Raji (cell line): ENCODE results near the gene MDM4.

ENCODE experiments used
- POLR2A ChIP-seq: IDR thresholded peaks from 2 replicates; pipeline ENCODE4 v1.6.1; 2011; ENCODE audit warnings: low read depth, low read length, control low read depth; ENCODE audit not compliant: insufficient read depth

Gene MDM4

DNA sequence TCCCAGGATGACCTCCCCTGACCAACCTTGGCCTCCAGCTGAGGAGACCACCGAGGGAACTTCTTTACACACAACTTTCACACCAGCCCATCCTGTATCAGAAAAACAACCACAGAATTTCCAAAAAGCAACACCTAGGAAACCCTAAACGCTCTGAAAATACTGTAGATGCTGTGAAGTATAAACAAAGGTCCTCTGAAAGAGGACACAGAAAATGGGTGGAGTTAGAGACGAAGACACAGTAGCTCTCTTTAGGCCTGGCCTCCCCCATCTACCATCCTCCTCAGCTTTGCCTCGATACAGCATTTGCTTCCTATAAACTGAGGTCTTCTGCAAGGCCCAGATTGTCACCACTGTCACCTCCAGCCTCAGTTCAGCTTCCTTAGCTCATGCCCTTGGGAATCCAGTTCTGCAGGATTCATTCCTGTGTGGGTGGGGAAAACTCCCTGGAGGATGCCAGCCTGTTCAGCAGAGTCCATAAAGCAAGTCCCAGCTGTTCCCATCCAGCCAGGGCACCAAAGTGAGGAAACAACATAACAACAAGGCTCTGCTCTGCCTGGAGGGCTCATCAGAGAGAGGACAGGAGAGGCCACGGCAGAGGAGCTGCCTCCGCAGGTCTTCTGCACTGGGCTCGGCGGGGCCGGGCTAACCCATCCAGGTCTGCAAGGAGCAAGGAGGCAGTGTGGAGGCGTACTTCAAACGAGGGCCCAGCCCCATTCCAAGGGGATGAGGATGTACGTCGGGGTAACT, 36.6 kb upstream of the MDM4 start:
- TF ChIP-seq POLR2A = no peak

DNA sequence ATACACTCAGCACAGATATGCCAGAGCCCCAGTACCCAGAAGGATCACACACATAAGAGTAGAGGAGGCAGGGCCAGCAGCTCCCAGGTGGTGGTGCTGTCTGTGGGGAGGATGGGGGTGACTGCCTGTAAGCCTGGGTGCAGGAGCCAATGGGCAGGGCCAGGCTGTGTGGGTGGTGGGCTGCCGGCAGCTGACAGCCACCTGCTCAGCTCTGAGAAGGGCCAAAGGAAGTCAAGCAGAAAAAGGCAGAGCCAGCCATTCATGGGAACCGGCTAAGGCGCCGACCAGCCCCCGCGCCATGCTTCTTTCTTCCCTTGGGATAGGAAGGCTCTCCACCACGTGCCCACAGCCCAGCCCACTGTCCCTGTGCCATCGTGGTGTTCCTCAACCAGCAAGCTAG, 35.7 kb upstream of the MDM4 start:
- TF ChIP-seq POLR2A = peak; percentile 18; the same call in 1 of the 2 replicates

DNA sequence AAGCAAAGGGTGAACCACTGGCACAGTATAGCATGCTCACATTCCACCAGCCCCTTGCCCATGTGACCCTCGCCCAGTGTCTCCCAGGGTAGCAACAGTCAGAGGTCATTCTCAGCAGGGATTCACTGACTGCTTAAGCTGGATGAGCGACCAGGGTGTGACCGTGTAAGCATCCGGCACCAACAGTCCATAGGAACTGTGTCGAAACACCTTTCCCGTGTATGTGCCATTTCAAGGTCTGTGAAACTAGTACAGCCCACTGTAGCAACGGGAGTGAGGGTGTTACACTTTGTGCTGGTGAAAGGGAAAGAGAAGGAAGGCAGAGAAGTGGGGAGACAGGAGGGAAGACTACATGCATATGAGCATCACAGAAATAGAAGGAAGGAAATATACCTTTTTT, 32.4 kb upstream of the MDM4 start:
- no peak for TF ChIP-seq POLR2A

DNA sequence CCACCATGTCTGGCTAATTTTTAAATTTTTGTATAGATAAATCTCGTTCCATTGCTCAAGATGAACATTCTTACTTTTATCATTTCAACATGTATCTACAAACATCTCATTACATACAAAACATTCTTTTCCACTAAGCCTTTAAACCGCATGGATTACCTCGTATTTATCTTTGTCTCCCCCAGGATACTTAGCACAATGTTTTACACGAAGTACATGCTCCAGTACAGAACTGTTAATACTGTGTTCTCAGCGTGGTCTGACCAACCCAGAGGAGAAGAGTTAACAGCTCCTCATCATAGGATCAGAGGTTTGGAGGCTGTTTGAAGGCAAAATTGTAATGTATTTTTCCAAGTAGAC, 29.0 kb upstream of the MDM4 start:
- TF ChIP-seq POLR2A = no peak

DNA sequence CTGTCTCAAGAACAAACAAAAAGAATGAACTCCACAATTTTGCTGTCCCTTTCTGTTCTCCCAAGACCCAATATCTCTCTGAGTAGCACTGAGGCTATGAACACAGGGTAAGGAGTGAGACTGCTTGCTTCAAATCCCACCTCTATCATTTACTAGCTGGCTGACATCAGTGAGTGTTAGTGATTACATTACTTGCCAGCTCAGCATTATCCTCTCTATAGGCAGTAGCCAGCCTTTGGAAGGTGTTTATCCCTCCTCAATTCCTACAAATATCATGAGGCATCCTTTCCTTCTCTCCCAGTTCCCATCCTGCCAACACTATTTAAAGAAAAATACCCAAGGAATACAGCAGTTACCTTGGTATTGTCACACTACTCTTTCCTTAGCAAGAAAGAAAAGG, 24.6 kb upstream of the MDM4 start:
- no peak for TF ChIP-seq POLR2A

DNA sequence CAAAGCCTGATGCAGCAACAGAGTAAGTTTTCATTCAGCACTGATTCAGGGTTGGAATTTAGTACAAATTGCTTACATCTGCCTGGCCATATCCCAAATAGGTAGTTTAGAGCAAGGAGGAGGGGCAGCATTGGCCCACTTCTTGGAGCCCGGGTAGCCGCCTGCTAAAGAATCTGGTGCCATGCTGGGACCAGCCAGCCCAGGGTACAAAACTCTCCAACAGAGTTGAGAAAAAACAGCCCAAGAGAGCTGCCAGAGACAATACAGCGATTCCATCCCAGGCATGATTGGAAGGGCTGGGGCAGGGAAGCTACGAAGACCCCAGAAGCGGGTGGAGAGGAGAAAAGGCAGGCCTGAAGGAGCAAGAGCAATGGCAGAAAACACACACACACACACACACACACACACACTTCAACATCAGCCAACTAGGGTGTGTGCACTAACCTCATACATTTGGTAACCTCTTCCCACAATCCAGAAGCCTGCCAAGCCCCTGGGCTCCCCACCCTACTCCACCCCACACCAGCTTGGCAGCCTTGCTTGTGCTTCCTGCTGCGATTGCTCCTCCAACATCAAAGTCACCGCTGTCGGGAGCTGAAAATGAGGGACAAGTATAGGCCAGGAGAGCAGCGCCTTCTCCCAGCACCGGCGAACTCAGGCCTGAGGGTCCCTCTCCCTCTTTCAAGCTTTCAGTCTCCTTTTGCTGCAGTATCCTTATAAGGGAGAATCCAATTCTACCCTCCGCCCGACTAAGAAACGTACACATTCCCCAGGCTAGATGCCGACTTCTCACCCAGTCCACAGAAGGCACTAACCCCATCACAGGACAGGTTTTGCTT, 22.8 kb upstream of the MDM4 start:
- no peak for TF ChIP-seq POLR2A

DNA sequence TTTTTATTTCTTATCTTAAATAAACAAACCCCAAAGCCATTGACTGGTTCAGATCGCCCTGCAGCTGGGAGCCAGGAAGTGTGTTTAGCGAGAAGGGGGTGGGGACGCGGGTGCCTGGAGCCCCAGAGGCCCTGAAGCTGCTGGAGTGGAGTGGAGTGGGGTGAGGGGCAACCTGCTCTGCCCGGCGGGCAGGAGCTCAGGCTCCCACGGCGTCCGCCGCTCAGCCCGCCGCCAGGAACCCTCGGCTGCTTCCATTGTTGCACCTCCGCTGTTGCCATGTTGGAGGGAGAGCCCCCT, 22.3 kb upstream of the MDM4 start:
- TF ChIP-seq POLR2A = no peak

DNA sequence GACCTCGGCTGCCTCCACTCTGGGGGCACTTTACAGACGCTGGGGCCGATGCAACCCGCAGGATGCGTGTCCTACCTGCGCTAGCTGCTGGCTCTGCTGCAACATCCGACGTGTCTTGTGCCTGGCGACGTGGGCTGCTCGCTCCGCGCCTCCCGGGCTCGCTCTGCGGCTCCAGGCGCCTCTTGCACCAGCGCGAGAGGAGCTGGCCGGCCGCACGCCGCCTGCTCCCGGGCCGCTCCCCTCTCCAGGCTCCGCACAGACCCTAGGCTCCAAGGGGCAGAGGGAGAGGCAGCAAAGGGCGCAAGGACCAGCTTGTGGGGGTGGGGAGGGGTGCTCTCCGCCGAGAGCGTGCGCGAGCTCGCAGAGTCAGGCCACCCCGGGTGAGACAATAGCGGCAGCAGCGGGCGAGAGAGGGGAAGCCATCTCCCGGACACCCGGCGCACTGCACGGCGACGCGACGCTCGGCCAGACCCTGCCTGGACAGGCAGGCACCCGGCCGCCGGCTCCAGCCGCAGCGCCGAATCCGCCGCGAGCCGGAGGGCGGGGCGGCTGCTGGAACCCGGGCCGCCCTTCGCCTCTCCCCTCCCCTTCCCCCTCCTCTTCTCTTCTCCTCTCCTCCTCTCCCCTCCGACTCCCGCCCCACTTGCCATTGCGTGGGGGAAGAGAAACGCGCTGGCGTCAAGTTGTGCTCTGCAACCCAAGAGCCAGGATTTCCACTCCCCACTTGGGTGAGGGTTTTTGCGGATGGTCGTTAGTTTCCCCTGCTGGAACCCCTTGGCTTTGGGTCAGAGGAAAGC, 21.7 kb upstream of the MDM4 start, which contains the start of gene PIK3C2B:
TSS of gene PIK3C2B (minus strand) at position 525 of the 797 bp plus-strand sequence. CDS start 25,003 bp downstream, outside the sequence.
- peak; percentile 86 for TF ChIP-seq POLR2A

DNA sequence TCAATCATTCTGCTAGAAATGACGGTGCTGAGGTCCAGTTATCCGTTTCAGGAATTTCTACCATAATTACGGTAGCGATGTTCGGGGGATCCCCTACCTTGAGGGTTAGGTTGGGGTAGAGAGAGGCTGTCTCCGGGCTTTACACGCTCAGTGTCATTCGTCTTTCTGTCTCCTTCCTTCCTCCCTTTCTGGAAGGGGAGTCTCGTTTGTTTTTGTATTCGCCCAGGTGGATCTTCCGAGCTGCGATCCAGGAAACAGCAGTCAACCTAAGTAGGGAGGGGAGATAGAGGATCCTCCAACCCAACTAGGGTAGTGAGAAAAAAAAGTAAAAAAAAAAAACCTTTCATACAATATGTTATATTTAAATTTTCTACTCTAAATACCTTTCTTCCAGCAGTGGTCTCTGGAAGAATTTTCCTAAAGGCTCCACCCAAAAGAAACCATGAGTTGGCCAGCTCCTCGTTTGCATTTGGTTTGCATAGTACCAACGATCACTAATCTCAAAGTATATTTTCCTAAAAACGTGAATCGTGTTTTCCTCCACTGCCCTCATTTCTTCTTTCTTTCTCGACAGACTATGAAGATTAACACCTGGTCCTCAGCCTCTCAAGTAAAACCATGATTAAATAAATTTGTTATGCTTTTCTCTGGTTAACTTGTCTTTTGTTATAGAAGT, 21.0 kb upstream of the MDM4 start:
- TF ChIP-seq POLR2A = 0 out of 2 replicates have a peak, but pooled peaks have one; percentile 27

DNA sequence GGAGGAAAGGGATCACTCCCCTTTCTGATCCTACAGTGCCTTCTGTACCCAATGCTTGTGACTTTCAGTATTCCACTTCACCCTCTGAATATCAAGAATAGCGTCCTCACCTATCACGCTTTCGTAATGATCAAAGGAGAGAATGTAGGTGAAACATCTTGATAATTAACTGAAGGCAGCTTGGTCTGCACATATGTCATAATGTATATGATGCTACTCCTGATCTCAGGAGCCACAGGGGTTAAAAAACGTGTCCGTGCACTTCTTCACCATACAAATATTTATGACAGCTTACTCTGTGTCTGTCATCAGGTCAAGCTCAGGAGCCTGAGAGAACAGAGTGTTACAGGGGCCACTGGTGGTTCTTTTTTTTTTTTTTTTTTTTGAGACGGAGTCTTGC, 20.4 kb upstream of the MDM4 start:
- TF ChIP-seq POLR2A = 0 out of 2 replicates have a peak, but pooled peaks have one; percentile 8

DNA sequence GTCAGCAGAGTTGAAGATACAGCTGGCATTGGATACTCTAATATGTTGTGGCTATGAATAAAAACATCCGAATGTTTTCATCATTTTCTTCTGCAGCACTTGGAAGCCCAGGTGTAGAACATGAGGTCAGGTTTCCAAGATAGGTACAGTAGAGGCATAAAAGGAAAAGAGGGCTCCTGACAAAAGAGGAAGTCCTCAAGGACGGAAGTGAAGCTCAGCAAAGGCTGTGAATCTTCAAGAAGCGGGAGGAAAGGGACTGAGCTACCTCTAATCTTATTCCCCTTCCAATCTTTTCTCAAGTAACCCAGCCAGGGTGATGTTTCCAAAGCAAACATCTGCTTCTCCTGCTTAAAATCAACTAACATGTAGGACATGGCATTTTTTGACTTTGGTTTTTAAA, 17.2 kb upstream of the MDM4 start:
- no peak for TF ChIP-seq POLR2A

DNA sequence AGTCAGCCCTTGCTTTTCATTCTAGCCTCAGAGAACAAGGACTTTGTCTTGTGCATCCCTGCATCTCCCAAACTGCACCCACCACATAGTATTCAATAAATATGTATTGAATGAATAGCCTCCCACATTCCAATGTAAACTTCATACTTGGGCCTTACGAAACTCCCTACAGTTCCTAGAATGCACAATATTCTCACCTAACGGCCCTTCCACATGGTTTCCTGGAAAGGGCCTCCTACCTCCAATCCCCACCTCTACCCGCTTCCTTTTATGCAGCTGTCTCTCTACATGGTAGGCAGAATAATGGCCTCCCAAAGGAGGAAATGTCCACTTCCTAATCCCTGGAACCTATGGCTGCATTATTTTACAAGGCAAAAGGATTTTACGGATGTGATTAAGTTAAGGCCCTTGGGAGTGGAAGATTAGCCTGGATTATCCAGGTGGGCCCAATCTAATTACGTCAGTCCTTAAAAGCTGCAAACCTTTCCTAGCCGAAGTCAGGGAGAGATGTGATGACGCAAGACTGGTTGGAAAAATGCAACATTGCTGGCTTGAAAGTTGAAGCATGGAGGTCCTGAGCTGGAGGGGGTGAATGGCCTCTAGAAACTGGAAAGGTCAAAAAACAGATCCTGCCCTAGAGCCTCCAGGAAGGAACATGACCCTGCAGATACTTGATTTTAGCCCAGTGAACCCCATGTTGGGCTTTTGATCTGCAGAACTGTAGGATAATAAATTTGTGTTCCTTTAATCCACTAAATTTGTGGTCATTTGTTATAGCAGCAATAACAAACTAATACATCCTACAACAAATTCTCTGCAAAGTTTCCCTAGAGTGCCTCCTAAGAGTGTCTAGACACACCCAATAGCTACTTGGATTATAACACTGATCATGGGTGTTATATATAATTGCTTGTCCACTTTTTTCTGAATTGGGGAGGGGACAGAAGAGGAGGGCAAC, 16.4 kb upstream of the MDM4 start:
- no peak for TF ChIP-seq POLR2A

DNA sequence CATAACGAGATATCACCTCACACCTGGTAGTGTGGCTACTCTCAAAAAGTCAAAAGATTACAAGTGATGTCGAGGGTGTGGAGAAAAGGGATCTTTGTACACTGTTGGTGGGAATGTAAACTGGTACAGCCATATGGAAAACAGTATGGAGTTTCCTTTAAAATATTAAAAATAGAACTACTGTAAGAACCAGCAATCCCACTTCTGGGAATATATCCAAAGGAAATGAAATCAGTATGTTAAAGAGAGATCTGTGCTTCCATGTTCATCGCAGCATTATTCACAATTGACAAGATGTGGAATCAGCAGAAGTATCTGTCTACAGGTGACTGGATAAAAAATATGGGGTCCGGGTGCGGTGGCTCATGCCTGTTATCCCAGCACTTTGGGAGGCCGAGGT, 14.0 kb upstream of the MDM4 start:
- no peak for TF ChIP-seq POLR2A

DNA sequence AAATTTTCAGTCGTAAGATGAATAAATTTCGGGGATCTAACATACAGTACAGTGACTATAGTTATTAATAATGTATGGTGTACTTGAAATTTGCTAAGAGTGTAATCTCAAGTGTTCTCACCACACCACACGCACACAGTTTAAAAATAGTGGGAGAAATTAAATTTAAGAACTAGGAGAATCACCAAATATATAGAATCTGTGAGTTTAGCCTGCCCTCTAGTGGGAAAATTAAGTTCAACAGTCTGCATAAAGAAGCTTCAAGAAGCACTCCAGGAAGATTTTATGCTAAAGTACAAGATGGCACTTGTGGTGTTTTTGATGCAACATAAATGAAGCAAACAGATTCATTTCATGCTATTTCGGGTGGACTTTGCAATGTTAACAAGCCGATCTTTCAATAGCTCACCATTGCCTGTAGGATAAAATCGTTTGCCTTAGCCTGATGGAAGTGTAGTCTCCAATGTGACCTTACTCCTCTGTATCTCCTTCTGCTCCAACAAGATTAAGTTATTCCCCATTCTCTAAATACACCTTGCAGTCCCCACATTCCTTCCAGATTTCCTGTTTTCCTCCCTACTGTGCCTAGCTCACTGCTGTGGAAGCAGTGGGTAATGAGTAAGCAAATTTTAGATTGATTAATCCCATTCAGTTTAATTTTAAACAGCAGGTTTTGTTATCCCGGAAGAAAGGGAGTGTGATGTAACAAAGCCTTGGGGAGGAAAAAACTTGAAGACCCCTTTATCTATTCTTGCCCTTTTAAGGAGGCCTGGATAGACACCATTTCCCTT, 12.9 kb upstream of the MDM4 start:
- TF ChIP-seq POLR2A = no peak
